Mucosa of rectum (tissue), 2 donors: ENCODE data around the gene MAGI2.

Experiments
- H3K27ac ChIP-seq, 2 donors: one replicate each; pipeline ENCODE4 v1.7.0; 2013; ENCODE audit warnings: inconsistent platforms in 2 of 2, low read depth in 2 of 2, low read length in 2 of 2
- H3K27me3 ChIP-seq, 2 donors: one replicate each; pipeline ENCODE4 v1.7.0; 2013; ENCODE audit warnings: low read length in 2 of 2; ENCODE audit not compliant: control insufficient read depth in 2 of 2, insufficient read depth in 2 of 2
- H3K36me3 ChIP-seq, 2 donors: one replicate each; pipeline ENCODE4 v1.7.0; 2013; ENCODE audit warnings: low read length in 2 of 2; ENCODE audit not compliant: control insufficient read depth in 2 of 2, insufficient read depth in 2 of 2
- H3K4me1 ChIP-seq, 2 donors: one replicate each; pipeline ENCODE4 v1.7.0; 2013; ENCODE audit warnings: low read length in 2 of 2, mild to moderate bottlenecking in 1 of 2; ENCODE audit not compliant: control insufficient read depth in 2 of 2, insufficient read depth in 2 of 2
- H3K4me3 ChIP-seq, 2 donors: one replicate each; pipeline ENCODE4 v1.7.0; 2013; ENCODE audit warnings: low read length in 2 of 2
- H3K9ac ChIP-seq, 2 donors: one replicate each; pipeline ENCODE4 v1.7.0; 2013; ENCODE audit warnings: low read length in 2 of 2, low read depth in 1 of 2, mild to moderate bottlenecking in 1 of 2
- H3K9me3 ChIP-seq, 2 donors: one replicate each; pipeline ENCODE4 v1.7.0; 2013; ENCODE audit warnings: low read length in 2 of 2; ENCODE audit not compliant: control insufficient read depth in 2 of 2
- donor health status: healthy.
- donor health status: Normal muscosa, but diverticular disease.

Gene MAGI2

DNA sequence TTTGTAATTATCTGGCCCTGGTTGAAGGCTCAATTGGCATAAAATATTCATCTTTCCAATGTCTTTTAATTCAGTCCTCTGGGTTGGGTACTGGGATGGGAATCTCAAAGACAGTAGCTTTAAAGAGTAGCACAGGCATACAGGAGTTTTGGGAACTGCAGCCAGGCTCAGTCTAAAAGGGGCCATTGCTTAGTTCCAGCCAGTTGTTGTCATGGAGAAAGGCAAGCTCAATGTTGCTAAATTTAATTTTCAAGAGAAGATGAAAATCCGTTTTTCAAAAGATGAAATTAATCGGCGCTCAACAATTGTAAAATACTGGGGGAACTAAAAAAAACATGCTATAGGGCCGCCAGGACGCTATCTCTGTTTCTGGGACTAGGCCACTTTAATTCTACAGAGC, 1279.8 kb downstream of the MAGI2 start:
- H3K27ac ChIP-seq: no peak overlapping the region
- H3K27me3 ChIP-seq: no peaks in the 10 kb centered on the region
- H3K9ac ChIP-seq: no peak overlapping the region
- H3K9me3 ChIP-seq: no peaks in the 10 kb centered on the region
- no peaks in the 10 kb centered on the region for H3K36me3 ChIP-seq
- no peaks in the 10 kb centered on the region for H3K4me1 ChIP-seq
- H3K4me3 ChIP-seq: no peak overlapping the region

DNA sequence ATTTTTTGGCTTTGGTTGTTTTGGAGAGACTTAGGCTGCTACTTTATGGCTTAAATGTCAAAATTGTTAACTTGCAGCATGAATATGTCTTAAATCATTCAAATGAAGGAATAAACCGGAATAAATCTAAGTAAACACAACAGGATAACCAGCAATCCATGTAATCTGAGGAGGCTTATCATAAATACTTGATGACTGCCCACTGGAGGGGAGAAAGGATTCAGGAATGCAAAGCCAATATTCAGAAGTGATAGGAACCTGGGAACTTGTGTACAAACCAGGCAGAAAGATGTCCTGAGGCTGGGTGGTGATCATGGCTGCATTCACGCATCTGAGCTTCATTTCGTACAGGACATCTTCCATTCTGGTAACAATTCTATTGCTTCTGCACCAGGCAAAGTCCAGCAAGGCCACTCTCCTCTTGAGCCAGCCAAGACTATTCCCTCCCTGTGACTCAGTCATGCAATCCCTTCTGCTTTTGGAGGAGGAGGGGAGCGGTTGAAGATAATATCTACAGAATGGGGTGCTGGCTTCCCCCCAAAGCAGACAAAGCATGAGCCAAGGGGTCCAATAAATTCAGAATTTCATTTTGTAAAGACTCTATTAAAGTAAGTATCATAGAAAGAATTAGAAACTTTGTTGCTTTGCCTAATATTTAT, 1280.4 kb downstream of the MAGI2 start:
- H3K9ac ChIP-seq: no peak overlapping the region
- no peak overlapping the region for H3K27ac ChIP-seq
- H3K4me1 ChIP-seq: no peaks in the 10 kb centered on the region
- no peaks in the 10 kb centered on the region for H3K9me3 ChIP-seq
- no peaks in the 10 kb centered on the region for H3K36me3 ChIP-seq
- no peaks in the 10 kb centered on the region for H3K27me3 ChIP-seq
- H3K4me3 ChIP-seq: no peak overlapping the region

DNA sequence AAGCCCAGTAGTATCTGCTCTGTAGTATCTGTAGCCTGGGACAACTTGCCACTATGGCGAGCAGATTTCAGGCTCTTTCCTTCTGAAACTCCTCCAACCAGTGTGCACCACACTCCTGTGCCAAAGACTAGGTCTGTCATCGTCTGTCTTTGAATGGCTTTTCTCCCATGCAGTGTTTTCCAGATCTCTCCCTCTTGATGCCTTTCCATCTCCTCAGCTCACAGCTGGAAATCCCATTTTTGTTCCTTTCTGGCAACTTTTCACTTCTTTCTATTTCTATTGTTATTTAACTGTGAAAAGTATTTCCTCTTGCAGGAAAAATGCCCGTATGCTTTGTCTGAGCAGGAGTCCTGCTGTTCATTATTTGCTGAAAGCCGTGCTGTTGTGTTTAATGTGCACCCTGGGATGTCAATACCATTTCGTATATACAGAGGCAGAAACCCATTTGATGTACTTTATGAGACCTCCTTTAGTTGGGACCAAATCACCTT, 1281.2 kb downstream of the MAGI2 start:
- no peak overlapping the region for H3K9ac ChIP-seq
- H3K27ac ChIP-seq: no peak overlapping the region

DNA sequence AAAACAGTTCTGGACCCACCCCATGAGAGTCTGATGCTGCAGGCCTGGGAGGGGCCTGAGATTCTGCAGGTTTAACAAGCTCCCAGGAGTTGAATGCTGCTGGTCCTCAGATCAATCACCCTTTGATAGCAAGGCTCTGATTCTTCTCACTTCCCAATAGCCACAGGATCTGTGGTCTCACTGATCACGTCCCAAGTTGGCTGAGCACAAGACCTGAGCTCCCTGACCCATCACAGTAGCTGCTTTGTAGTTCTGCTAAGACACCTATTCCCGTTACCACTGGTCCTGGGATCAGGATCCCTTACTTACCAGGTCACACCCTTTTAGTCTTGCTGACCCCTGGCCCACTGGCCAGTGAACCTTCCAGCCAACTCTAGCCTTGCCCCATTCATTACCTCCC, 1282.1 kb downstream of the MAGI2 start:
- no peaks in the 10 kb centered on the region for H3K9me3 ChIP-seq
- no peak overlapping the region for H3K9ac ChIP-seq
- H3K4me1 ChIP-seq: no peaks in the 10 kb centered on the region
- H3K27me3 ChIP-seq: no peaks in the 10 kb centered on the region
- no peaks in the 10 kb centered on the region for H3K36me3 ChIP-seq
- H3K27ac ChIP-seq: no peak overlapping the region
- no peak overlapping the region for H3K4me3 ChIP-seq

More for the DNA sequence above, 1281.2 kb downstream of the MAGI2 start:
- Histone ChIP-seq H3K36me3 (no peaks in the 10 kb centered on the region), H3K9me3 (no peaks in the 10 kb centered on the region), H3K27me3 (no peaks in the 10 kb centered on the region), H3K4me3 (no peak overlapping the region), H3K4me1 (no peaks in the 10 kb centered on the region)

DNA sequence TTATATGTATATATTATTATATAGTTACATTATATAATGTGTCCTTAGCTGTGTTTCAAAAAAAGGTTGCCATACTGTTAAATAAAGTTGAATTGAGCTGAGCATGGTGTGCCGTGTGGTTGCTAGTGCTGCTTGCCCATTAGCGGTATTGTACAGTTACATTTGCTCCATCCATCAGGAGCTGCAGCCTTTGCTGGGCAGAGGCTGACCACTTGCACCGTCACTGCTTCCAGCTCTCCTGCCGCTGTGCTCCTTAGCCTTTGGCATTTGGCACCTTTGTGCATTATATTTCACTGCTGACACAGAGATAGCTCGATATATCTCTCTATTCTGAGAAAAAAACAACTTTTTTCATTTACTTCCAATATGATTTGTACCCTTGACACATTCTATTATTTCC, 1282.7 kb downstream of the MAGI2 start:
- no peak overlapping the region for H3K4me3 ChIP-seq
- H3K9ac ChIP-seq: no peak overlapping the region
- no peaks in the 10 kb centered on the region for H3K36me3 ChIP-seq
- no peaks in the 10 kb centered on the region for H3K27me3 ChIP-seq
- H3K4me1 ChIP-seq: no peaks in the 10 kb centered on the region
- H3K27ac ChIP-seq: no peak overlapping the region
- no peaks in the 10 kb centered on the region for H3K9me3 ChIP-seq

DNA sequence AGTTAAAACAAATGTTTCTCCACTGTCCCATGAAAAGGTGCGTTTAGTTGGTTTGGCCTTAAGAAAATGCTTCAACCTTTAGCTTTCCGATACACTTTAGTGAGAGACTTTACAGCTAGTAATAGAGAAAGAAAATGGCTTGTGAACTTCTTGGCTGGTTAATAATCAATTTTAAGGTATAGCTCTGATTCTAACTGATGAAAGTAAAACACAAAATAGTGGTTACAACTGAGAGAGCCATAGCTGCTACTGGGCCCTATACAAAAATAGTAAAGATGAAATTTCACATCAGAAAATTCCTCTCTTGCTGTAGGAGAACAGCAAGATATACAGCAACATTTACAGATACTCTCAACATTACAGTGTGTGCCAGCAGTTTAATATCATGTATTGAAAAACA, 1283.5 kb downstream of the MAGI2 start:
- Histone ChIP-seq H3K27ac (no peak overlapping the region), H3K4me1 (no peaks in the 10 kb centered on the region), H3K9ac (no peak overlapping the region), H3K27me3 (no peaks in the 10 kb centered on the region), H3K4me3 (no peak overlapping the region), H3K36me3 (no peaks in the 10 kb centered on the region), H3K9me3 (no peaks in the 10 kb centered on the region)

DNA sequence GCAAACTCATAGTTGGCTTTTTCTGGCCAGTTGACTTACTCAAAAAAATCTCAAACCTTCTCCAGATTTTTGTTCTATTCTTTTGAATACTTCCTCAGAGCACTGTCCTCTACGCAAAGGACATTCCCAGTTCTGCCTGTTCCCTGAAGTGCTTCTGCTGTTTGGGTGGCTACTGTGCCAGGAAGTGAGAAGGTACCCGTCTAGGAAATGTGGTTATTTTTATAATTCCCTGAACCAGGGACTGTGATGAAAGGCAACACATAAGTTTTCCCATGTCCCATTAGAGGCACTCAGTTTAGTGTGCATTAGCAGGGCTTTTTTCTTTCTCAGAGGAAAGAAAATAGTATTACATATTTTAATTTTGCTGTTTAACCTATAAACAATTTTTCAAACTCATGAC, 1284.6 kb downstream of the MAGI2 start:
- no peak overlapping the region for H3K9ac ChIP-seq
- no peak overlapping the region for H3K27ac ChIP-seq
- H3K9me3 ChIP-seq: no peaks in the 10 kb centered on the region
- no peaks in the 10 kb centered on the region for H3K27me3 ChIP-seq
- H3K4me3 ChIP-seq: no peak overlapping the region
- H3K4me1 ChIP-seq: no peaks in the 10 kb centered on the region
- no peaks in the 10 kb centered on the region for H3K36me3 ChIP-seq

DNA sequence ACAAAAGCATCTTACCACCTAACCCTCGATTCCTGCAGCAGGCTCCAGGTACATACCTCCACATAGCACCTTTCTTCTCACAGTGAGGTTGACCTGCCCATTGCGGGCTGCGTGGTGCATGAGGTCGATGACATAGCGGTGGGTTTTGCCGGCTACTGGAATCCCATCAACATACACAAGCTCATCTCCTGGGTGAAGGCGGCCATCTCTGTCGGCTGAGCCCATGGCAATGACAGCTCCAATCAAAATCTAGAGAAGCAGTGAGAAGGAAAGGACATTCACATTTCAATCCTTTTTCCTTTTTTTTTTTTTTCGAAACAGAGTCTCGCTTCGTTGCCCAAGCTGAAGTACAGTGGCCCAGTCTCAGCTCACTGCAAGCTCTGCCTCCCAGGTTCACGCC, 1285.6 kb downstream of the MAGI2 start:
- no peaks in the 10 kb centered on the region for H3K27me3 ChIP-seq
- no peak overlapping the region for H3K9ac ChIP-seq
- H3K4me3 ChIP-seq: no peak overlapping the region
- H3K27ac ChIP-seq: no peak overlapping the region
- H3K9me3 ChIP-seq: no peaks in the 10 kb centered on the region
- H3K4me1 ChIP-seq: no peaks in the 10 kb centered on the region
- no peaks in the 10 kb centered on the region for H3K36me3 ChIP-seq

DNA sequence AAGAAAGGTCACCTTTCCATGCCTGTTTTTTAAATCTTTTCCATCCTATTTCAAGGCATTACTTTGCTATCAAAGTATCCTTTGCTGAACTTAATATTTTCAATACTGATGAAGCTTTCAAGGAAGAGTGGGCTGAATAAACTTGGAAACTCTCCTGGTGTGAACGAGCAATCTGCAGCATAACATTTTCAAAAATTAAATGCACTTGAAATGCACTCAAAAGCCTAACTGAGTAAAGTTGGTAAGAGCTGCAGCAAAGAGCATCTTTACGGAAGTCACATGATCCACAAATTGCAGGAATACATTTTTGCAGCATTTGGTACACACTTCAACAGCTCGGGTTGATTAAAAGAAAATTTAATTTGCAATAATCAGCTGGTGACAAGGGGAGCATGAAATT, 1287.6 kb downstream of the MAGI2 start:
- H3K4me1 ChIP-seq: no peaks in the 10 kb centered on the region
- H3K27me3 ChIP-seq: no peaks in the 10 kb centered on the region
- H3K4me3 ChIP-seq: no peak overlapping the region
- H3K9ac ChIP-seq: no peak overlapping the region
- H3K27ac ChIP-seq: no peak overlapping the region
- H3K9me3 ChIP-seq: no peaks in the 10 kb centered on the region
- no peaks in the 10 kb centered on the region for H3K36me3 ChIP-seq

DNA sequence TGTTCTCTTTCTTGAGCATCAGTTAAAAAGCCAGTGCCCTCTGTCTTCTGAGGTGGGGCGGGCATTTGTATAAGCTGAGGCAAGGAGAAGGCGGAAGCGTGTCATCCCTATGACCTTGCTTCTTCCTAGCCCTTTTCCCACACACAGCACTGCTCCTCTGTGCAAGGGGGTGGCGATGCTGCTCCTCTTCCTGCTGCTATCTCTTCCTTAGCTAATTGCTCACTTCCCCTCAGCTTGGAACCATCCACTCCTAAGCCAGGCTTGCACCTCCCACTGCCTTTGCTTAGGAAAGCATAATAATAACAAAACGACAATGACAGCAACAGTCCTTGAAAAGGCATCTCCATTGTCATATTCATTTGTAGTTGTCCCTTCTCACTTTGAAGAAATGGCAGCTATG, 1288.0 kb downstream of the MAGI2 start:
- Histone ChIP-seq H3K4me1 (no peaks in the 10 kb centered on the region), H3K27ac (no peak overlapping the region), H3K4me3 (no peak overlapping the region), H3K9me3 (no peaks in the 10 kb centered on the region), H3K27me3 (no peaks in the 10 kb centered on the region), H3K36me3 (no peaks in the 10 kb centered on the region), H3K9ac (no peak overlapping the region)

DNA sequence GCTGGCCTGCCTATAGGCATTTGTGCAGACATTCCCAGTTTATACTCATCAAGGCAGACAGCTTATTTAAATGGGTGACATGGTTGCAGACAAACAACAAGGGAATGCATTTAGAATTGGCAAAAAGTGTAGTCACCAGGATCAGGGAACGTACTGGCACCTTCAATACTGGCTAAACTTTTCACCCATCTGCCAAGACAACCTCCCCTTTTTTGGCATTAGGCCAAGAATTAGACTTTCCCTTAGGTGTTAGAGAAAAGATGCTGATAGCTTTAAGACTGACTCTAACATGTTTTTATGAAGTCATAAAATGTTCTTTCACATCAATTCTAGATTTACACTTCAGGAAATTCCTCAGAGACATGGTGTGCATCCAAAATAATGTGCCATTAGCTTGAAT, 1289.0 kb downstream of the MAGI2 start:
- Histone ChIP-seq H3K9ac (no peak overlapping the region), H3K4me1 (no peaks in the 10 kb centered on the region), H3K27ac (no peak overlapping the region), H3K9me3 (no peaks in the 10 kb centered on the region), H3K36me3 (no peaks in the 10 kb centered on the region), H3K4me3 (no peak overlapping the region), H3K27me3 (no peaks in the 10 kb centered on the region)
